Caco-2 (cell line): ENCODE measurements around the gene EPHB2. TPM values are rescaled to one million over a fixed set of nuclear protein-coding genes. Genes with fewer than 3 reads are reported as not detected.

Experiments used
- BruUV-seq: library from RNA; stranded (reverse); fragments of 400-500 nt; replicated peaks from 2 replicates; lab custom pipeline; 2021; lab: Mats Ljungman, UMichigan
- CTCF ChIA-PET: fragments of 300-600 bp; sonication (Branson Sonifier 250); formaldehyde crosslinking; loops from one replicate; lab custom pipeline; 2022; ENCODE audit warnings: antibody characterized with exemption; lab: Charles Lee
- POLR2A ChIA-PET: fragments of 300-600 bp; sonication (Branson Sonifier 250); formaldehyde crosslinking; loops from one replicate; lab custom pipeline; 2022; ENCODE audit warnings: antibody characterized with exemption; lab: Charles Lee
- DNase-seq, 2 experiments: peaks; one replicate each; pipeline versions ENCODE4 v3.0.0 to v3.0.0-alpha.2; 2020 to 2022
- H3K27me3 ChIP-seq: replicated peaks from 2 replicates; pipeline ENCODE4 v1.6.0; 2011; ENCODE audit warnings: low read length; ENCODE audit not compliant: control insufficient read depth, insufficient read depth
- H3K36me3 ChIP-seq: 2 replicates; pipeline ENCODE4 v1.5.1; 2011; ENCODE audit warnings: low read length; ENCODE audit not compliant: control insufficient read depth, insufficient read depth
- H3K4me1 ChIP-seq: fragments of 250-450 bp; sonication (Bioruptor Pico); 2 replicates; pipeline ENCODE4 v1.5.1; 2020; ENCODE audit warnings: mild to moderate bottlenecking
- H3K4me3 ChIP-seq: 2 replicates; pipeline ENCODE4 v1.5.1; 2011; ENCODE audit warnings: low read depth, mild to moderate bottlenecking, control low read depth, low read length
- H3K9me3 ChIP-seq: fragments of 250-450 bp; sonication (Bioruptor Pico); 2 replicates; pipeline ENCODE4 v1.5.1; 2020; ENCODE audit warnings: mild to moderate bottlenecking, moderate library complexity
- H3K27ac Mint-ChIP-seq: one replicate; pipeline ENCODE4 v1.8.0; 2022; ENCODE audit warnings: mixed read lengths; ENCODE audit not compliant: unreplicated experiment
- H3K27me3 Mint-ChIP-seq: one replicate; pipeline ENCODE4 v1.8.0; 2022; ENCODE audit warnings: mixed read lengths; ENCODE audit not compliant: insufficient read depth, unreplicated experiment
- H3K36me3 Mint-ChIP-seq: one replicate; pipeline ENCODE4 v1.8.0; 2022; ENCODE audit warnings: mild to moderate bottlenecking, mixed read lengths; ENCODE audit not compliant: insufficient read depth, unreplicated experiment
- H3K4me1 Mint-ChIP-seq: one replicate; pipeline ENCODE4 v1.8.0; 2022; ENCODE audit warnings: low read depth, mixed read lengths; ENCODE audit not compliant: unreplicated experiment
- H3K4me3 Mint-ChIP-seq: one replicate; pipeline ENCODE4 v1.8.0; 2022; ENCODE audit warnings: mild to moderate bottlenecking, moderate library complexity, mixed read lengths; ENCODE audit not compliant: unreplicated experiment
- H3K9me3 Mint-ChIP-seq: one replicate; pipeline ENCODE4 v1.8.0; 2022; ENCODE audit warnings: mixed read lengths; ENCODE audit not compliant: unreplicated experiment
- CTCF ChIP-seq, 2 experiments: fragments of 200-600 bp in 1 of 2; IDR thresholded peaks; 1 replicate in 1 of 2; 2 replicates in 1 of 2; pipeline versions ENCODE4 v1.5.1 to v1.8.0; 2011 to 2022; ENCODE audit warnings: antibody characterized with exemption in 1 of 2, control low read depth in 1 of 2, inconsistent platforms in 1 of 2, low read depth in 1 of 2, low read length in 1 of 2, mild to moderate bottlenecking in 1 of 2, moderate library complexity in 1 of 2; ENCODE audit not compliant: insufficient read depth in 1 of 2, severe bottlenecking in 1 of 2, unreplicated experiment in 1 of 2
- intact Hi-C: fragments of 100-400 bp; cut with micrococcal nuclease; formaldehyde crosslinking; loops from one replicate; pipeline ENCODE4 v1.10.0; 2022; ENCODE audit not compliant: unreplicated experiment
- total RNA-seq: library from RNA; stranded (reverse); gene quantifications from 2 replicates; pipeline ENCODE4 v1.2.3, GENCODE V29; 2022

EPHB2 gene
- total RNA-seq, 1 experiment from 2014 or later = 30.1 TPM

GRCh38 chr1:22694172-22694571 is 16.5 kb upstream of the EPHB2 start:
- Mint-ChIP-seq H3K9me3 (no peaks in the 10 kb centered on the region), H3K36me3 (no peaks in the 10 kb centered on the region), H3K27me3 (no peaks in the 10 kb centered on the region), H3K4me1 (peaks cover 5% of the 10 kb centered on the region), H3K4me3 (no peak overlapping the region), H3K27ac (no peak overlapping the region)
- Histone ChIP-seq H3K36me3 (no peaks in the 10 kb centered on the region), H3K4me3 (no peak overlapping the region), H3K9me3 (no peaks in the 10 kb centered on the region), H3K27me3 (no peaks in the 10 kb centered on the region), H3K4me1 (peaks cover 5% of the 10 kb centered on the region; the same call in 1 of the 2 replicates)
- no TSS peak for BruUV-seq
- DNase-seq = no peak
- intact Hi-C loops = no loop called here
- TF ChIP-seq CTCF (IDR thresholded peaks at IDR 0.05; ENCODE audit: insufficient read depth in 1 of 2, low read depth in 1 of 2, low read length in 1 of 2, severe bottlenecking in 1 of 2, unreplicated experiment in 1 of 2) = no peak
- ChIA-PET CTCF (no interaction called here), POLR2A (no interaction called here)

GRCh38 chr1:22696610-22697009 is 14.0 kb upstream of the EPHB2 start:
- Mint-ChIP-seq H3K4me1 (peaks cover under 1% of the 10 kb centered on the region), H3K36me3 (no peaks in the 10 kb centered on the region), H3K9me3 (no peaks in the 10 kb centered on the region), H3K4me3 (no peak overlapping the region), H3K27me3 (no peaks in the 10 kb centered on the region), H3K27ac (no peak overlapping the region)
- H3K4me3 ChIP-seq = no peak overlapping the region
- TF ChIP-seq CTCF (IDR thresholded peaks at IDR 0.05; ENCODE audit: insufficient read depth in 1 of 2, low read depth in 1 of 2, low read length in 1 of 2, severe bottlenecking in 1 of 2, unreplicated experiment in 1 of 2) = no peak
- H3K9me3 ChIP-seq = no peaks in the 10 kb centered on the region
- DNase-seq = no peak
- H3K27me3 ChIP-seq = no peaks in the 10 kb centered on the region
- H3K4me1 ChIP-seq = peaks cover 2% of the 10 kb centered on the region; the same call in 1 of the 2 replicates
- ChIA-PET CTCF (no interaction called here), POLR2A (interaction anchor here (0.6 kb wide), 1 partner anchor 66 kb away, joined by 3 read pairs; no protein-coding TSS in a partner anchor)
- BruUV-seq = no TSS peak
- H3K36me3 ChIP-seq = no peaks in the 10 kb centered on the region
- intact Hi-C loops = no loop called here

GRCh38 chr1:22697980-22698379 is 12.7 kb upstream of the EPHB2 start:
- H3K36me3 ChIP-seq = no peaks in the 10 kb centered on the region
- ChIA-PET POLR2A (no interaction called here), CTCF (no interaction called here)
- no peaks in the 10 kb centered on the region for H3K9me3 Mint-ChIP-seq
- H3K9me3 ChIP-seq = no peaks in the 10 kb centered on the region
- no peak overlapping the region for H3K27ac Mint-ChIP-seq
- H3K4me1 Mint-ChIP-seq = peaks cover 12% of the 10 kb centered on the region
- no peaks in the 10 kb centered on the region for H3K36me3 Mint-ChIP-seq
- DNase-seq = no peak
- H3K27me3 Mint-ChIP-seq = no peaks in the 10 kb centered on the region
- intact Hi-C loops = no loop called here
- peaks cover 15% of the 10 kb centered on the region for H3K4me1 ChIP-seq
- H3K4me3 ChIP-seq = no peak overlapping the region
- no TSS peak for BruUV-seq
- no peak overlapping the region for H3K4me3 Mint-ChIP-seq
- H3K27me3 ChIP-seq = no peaks in the 10 kb centered on the region
- TF ChIP-seq CTCF (IDR thresholded peaks at IDR 0.05; ENCODE audit: insufficient read depth in 1 of 2, low read depth in 1 of 2, low read length in 1 of 2, severe bottlenecking in 1 of 2, unreplicated experiment in 1 of 2) = no peak
